Skin of body (tissue), 3 donors: ENCODE results near the gene ADAMTSL4. TPM values are rescaled to one million over a fixed set of nuclear protein-coding genes. Genes with fewer than 3 reads are reported as not detected.
"Not testable (repeated sequence)": the region's sequence is repeated elsewhere in the genome, so short reads cannot be mapped to it uniquely, and the experiment has no call there.

Source experiments
- DNase-seq: peaks from one replicate; lab custom pipeline; 2025; lab: John Stamatoyannopoulos, UW
- small RNA-seq: library from RNA; depleted of rRNA; stranded (forward); fragments of <200 nt; gene quantifications from one replicate; pipeline ENCODE3, GENCODE V24; 2014; ENCODE audit warnings: low replicate concordance
- total RNA-seq: library from RNA; depleted of rRNA; stranded (reverse); fragments of >200 nt; gene quantifications from one replicate; pipeline ENCODE4 v1.2.3, GENCODE V29; 2014

ADAMTSL4 gene
- total RNA-seq, 1 donor from 2014 or later, result 22.1 TPM

DNA sequence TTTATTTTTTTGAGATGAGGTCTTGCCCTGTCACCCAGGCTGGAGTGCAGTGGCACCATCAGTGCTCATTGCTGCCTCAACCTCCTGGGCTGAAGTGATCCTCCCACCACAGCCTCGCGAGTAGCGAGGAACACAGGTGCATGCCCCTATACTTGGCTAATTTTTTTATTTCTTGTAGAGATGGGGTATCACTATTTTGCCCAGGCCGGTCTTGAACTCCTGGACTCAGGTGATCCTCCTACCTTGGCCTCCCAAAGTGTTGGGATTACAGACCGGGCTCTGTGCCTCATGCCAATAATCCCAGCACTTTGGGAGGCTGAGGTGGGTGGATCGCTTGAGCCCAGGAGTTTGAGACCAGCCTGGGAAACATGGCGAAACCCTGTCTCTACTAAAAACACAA, 32.2 kb downstream of the ADAMTSL4 start:
- not testable (repeated sequence) for DNase-seq

- not testable (repeated sequence) for DNase-seq
These were observed 32.8 kb downstream of the ADAMTSL4 start for GRCh38 chr1:150581962-150582361.

- DNase-seq, result no peak
These were observed 33.2 kb downstream of the ADAMTSL4 start for GRCh38 chr1:150582371-150582770.

DNA sequence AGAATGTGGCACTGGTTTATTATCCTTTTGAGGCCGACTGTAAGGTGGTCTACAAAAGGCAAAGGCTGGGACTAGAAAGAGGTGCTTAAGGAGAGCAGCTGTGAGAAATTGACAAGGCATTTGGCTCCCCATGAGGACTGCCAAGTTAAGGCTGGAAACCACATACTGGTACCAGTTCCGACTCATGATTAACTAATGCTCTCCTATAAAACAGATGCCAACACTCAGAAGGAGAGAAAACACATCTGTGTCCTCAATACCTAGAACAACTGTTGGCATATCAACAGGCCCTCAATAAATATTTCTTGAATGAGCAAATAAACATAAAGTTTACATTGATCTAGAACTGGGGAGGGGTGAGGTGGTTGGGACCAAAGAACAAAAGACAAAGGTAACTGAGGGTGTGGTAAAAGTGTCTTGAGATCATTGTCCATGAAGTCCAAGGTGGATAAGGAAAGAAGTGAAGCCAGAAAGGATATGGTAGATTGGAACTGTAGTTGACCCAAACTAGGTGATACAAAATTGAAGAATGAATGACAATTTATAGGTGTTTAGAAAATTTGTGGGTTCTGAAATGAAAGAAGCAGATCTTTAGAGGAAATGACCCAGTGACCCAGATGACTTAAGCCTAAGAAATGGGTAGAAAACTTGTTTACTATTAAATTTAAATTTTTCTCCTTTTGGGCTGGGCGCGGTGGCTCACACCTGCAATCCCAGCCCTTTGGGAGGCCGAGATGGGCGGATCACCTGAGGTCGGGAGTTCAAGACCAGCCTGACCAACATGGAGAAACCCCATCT, 47.1 kb downstream of the ADAMTSL4 start:
- DNase-seq, result no peak

GRCh38 chr1:150596976-150597375, 47.8 kb downstream of the ADAMTSL4 start:
- no peak for DNase-seq

- DNase-seq, result not testable (repeated sequence)
These were observed 49.1 kb downstream of the ADAMTSL4 start for GRCh38 chr1:150598346-150598745.

GRCh38 chr1:150601540-150601939, 52.3 kb downstream of the ADAMTSL4 start:
- DNase-seq, result no peak

DNA sequence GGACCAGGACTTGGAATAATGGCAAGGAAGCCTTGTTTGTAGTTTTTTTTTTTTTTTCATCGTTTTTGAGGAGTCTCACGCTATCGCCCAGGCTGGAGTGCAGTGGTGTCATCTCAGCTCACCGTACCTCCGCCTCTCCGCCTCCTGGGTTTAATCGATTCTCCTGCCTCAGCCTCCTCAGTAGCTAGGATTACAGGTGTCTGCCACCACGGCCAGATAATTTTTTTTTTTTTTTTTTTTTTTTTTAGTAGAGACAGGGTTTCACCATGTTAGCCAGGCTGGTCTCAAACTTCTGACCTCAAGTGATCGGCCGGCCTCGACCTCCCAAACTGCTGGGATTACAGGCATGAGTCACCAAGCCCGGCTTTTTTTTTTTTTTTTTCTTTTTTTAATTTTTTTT, 53.2 kb downstream of the ADAMTSL4 start:
- not testable (repeated sequence) for DNase-seq

DNA sequence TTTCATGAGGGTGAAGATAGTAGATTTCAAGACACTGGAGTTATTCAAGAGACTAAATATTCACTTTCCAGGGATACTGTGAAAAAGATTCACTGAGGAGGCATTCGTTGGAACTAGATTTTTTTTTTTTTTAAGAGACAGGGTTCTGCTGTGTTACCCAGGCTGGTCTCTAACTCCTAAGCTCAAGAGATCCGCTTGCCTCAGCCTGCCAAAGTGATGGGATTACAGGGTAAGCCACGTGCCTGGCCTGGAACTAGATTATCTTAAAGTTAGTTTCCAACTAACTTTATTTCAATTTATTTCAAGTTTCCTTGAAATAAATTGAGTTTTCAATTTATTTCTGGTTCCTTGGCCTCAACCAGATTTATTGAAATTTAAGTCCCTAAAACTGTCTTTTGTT, 54.5 kb downstream of the ADAMTSL4 start:
- no peak for DNase-seq

- DNase-seq, result no peak
These were observed 55.0 kb downstream of the ADAMTSL4 start for GRCh38 chr1:150604226-150604588.

DNA sequence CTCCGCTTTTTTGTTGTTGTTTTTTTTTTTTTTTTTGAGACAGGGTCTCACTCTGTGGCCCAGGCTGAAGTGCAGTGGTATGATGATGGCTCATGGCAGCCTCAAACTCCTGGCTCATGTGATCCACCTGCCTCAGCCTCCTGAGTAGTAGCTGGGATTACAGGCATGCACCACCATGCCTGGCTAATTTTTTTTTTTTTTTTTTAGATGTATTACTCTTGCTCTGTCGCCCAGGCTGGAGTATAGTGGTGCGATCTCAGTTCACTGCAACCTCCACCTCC, 56.2 kb downstream of the ADAMTSL4 start:
- DNase-seq, result not testable (repeated sequence)

DNA sequence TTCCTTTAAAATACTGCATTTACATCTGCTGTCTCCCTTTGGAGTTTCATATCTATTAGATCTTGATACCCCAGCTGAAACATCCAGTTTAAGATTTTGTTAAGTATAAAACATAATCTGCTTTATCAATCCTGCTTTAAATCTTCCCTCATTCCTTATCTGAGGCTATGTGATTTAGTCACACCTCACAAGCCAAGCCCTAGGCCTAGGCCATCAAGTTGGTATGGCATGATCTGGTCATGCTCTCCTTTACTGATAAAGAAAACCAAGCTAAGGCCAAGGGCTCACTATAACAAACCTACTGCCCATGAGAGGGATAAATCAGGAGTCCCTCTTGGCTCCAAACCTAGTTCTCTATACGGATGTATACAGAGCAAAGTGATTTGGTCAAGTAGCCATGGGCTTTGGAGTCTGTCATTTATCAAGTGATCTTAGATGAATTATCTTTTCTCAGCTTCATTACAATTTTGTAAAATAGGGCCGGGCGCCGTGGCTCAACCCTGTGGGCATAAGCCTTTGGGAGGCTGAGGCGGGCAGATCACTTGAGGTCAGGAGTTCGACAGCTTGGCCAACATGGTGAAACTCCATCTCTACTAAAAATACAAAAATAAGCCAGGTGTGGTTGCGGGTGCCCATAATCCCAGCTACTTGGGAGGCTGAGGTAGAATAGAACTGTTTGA, 57.4 kb downstream of the ADAMTSL4 start:
- no peak for DNase-seq

- no peak for DNase-seq
These were observed 60.5 kb downstream of the ADAMTSL4 start for GRCh38 chr1:150609732-150610131.

Small RNAs within 50 kb of the gene (small RNA-seq; reads per million reads assigned to genes)
- gene MIR4257, result not detected
- gene RF00015, result not detected
- not detected for gene RF00561
- gene RN7SL473P, result not detected
- not detected for gene RN7SL600P

Other genes starting within 250 kb of the ADAMTSL4 start
- 59.8 TPM for gene PRPF3, start 227.9 kb upstream of the ADAMTSL4 start, total RNA-seq
- gene RPRD2, start 185.3 kb upstream of the ADAMTSL4 start, total RNA-seq, result 16.2 TPM
- gene TARS2, start 62.0 kb upstream of the ADAMTSL4 start, total RNA-seq, result 14.8 TPM
- gene ECM1, start 41.3 kb upstream of the ADAMTSL4 start, total RNA-seq, result 4.4 TPM
- not detected for gene FALEC, start 33.7 kb upstream of the ADAMTSL4 start, total RNA-seq
- 172 TPM for gene MCL1, start 30.2 kb downstream of the ADAMTSL4 start, total RNA-seq
- gene ENSA, start 80.2 kb downstream of the ADAMTSL4 start, total RNA-seq, result 89.7 TPM
- 14.3 TPM for gene GOLPH3L, start 147.7 kb downstream of the ADAMTSL4 start, total RNA-seq
- gene HORMAD1, start 171.5 kb downstream of the ADAMTSL4 start, total RNA-seq, result 0.39 TPM
- 54.9 TPM for gene CTSS, start 216.4 kb downstream of the ADAMTSL4 start, total RNA-seq